ELF-1 (cell line): ENCODE data around the gene RNF26.

Experiments used
- DNase-seq: peaks from one replicate; pipeline ENCODE4 v3.0.0-alpha.2; 2016; ENCODE audit warnings: low read depth, low spot score

Gene RNF26

DNA sequence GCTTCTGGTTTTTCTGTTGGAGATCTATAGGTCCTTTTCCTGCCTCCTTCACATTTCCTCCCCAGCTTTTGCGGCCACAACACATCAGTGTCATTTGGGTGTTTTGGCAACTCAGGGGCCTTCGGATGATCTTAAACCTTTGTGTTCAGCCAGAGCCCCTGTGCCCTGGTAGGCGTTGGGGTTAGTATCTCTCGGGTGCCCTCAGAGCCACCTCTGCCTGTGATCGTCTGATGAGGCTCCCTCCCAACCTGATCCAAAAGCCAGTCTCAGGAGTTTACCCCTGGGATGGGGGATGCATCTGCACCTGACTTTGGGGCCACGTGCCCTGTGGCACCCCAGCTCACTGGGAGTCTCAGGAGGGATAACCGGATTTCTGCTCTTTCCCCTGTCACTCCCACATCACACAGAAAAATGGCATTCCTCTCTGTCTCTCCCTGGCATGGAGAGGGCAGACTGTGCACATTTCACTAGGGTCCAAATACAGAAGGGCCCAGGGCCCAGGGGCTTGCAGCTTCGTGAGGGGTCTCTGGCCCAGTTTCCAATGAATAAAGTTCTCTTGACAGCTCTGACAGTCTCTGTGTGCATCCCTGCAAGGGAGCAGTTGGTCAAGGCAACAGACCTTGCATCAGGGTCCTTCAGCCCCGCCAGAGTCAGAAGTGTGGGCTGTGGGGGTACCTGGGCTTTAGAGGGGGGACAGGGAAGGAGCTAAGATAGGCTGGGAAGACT is 2.6 kb downstream of the RNF26 start:
- no peak for DNase-seq

DNA sequence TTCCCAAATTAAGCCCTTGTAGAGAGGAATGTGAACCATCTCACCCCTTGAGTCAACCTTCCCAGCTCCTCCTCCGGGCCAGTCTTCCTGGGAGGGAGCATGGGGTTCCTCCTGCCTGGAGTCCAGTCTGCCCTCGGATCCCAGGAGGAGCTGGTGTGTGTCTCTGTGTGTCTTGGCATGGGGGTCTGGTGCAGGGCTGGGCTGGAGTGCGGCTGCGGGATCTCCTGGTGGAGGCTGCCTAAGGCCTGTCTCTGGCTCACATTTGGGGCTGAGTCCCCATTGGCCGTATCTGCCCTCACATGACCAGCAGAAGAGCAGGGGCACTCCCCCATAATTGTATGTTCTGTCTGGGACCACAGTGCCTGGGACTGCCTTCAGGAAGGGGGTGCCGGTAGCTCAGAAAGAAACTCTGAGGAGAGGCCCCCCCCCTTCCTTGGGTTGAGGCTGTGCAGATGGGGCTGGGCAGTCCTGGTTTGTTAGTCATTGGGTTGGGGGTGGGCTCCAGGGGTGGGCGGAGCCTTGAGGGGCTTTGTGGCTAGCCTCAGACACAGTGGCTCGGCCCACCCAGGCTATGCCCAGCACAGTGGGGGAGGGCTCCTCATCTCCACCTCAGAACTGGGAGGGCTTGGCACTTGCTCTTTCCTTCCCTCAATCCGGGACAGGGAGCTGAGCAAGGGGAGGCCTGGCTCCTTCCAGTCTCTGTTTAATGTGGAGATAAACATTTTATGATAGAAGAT is 3.4 kb downstream of the RNF26 start:
- peak; percentile 86 for DNase-seq

DNA sequence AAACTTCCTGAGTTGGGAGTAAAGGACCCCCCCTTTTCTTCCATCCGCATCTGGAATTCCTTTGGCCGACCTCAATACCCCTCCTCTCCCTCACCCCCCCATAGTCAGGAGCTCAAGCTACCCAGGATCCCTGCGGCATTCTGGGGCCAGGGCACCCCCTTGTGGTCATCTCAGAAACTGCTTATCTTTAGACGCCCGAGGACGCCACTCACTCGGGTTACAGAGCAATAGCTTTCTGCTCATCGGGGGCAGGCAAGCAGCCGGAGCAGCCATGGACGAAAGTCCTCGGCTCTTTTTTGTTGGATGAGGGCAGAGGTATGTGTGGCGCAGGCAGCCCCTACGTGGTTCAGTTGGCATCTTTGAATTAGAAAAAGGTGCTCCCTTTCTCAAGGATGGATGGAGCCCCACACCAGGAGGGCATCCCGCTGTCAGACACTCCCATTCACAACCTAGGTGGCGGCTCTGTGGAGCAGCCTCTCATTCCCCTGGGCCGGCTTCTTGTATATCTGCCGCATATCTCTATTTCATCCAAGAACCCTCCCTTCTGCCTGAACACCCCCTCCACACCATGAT is 4.1 kb downstream of the RNF26 start:
- peak; percentile 93 for DNase-seq

- no peak for DNase-seq
Observed at GRCh38 chr11:119338965-119339588, 4.8 kb downstream of the RNF26 start.

DNA sequence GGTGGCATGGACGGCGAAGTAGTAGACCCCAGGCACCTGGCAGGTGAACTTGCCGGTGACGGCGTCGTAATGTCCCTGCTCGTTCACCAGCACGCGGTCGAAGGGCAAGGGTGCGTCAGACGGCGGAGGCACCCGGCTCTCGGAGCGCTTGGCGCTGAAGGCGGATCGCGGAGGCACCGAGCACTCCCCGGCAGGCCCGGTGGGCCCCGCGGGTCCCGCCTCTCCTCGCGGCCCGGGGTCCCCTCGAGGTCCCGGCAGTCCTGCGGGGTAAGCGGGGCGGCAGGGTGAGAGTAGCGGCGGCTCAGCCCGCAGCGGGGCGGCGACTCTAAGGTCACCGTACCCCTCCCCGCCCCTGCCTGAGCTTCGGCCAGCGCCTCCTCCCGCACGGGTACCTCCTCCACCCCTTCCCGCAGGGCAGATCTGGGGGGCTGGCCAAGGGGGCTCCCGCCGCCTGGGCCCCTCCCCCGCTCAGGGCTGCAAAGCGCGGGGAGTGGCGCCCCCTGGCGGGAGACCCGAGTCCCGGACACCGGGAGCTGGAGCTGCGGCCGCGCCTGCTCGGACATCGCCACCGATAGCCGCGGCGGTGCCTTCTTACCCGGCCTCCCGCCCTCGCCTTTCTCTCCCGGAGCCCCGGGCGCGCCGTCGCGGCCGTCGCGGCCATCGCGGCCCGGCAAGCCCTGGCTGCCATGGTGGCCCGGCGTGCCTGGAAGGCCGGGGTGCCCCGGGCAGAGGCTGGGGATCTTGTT is 5.4 kb downstream of the RNF26 start:
- peak; percentile 75 for DNase-seq

DNA sequence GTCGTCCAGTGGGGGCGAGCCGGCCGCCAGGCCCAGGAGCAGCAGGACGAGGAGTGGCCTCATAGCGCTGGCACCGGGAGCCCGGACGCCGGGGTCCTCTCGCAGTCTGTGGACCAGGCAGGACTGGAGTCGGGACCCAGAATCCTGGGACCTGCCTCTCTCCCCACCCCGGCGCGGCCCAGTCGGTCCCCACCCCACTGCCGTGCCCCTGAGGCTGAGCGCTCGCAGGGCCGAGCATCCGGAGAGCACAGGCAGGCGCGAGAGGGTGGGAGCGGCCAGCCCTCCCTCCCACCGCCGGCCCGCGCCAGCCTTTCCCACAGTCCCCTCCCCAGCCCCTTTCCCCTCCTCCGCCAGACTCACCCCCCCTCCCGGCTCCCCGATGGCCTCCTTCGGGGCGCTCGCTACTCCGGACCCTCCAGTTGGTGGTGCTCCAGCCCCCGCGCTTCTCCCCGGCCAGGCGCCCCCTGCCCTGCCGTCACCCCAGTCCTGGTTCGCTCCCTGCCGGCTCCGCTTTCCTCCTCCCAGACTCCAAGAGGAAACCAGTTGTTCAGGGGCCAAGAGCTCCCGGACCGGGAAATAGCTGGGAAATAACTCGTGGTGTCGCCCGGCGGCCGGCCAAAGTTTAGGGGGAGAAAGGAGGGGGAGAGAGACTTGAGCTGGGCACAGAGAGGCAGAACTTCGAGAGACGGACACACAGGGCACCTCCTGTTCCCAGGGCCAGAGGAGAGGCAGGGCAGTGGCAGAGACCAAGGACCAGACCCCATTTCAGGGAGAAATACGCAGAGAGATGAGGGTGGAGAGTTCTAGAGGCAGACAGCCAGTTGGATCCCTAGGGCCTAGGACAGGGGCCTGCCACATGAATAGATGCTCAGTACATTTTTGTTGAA is 6.3 kb downstream of the RNF26 start, which contains the start of gene C1QTNF5:
Gene C1QTNF5, minus strand, starts transcription at position 549 of the 887 bp plus-strand sequence. Its CDS starts 486 bp downstream, at position 63.
- no peak for DNase-seq

DNA sequence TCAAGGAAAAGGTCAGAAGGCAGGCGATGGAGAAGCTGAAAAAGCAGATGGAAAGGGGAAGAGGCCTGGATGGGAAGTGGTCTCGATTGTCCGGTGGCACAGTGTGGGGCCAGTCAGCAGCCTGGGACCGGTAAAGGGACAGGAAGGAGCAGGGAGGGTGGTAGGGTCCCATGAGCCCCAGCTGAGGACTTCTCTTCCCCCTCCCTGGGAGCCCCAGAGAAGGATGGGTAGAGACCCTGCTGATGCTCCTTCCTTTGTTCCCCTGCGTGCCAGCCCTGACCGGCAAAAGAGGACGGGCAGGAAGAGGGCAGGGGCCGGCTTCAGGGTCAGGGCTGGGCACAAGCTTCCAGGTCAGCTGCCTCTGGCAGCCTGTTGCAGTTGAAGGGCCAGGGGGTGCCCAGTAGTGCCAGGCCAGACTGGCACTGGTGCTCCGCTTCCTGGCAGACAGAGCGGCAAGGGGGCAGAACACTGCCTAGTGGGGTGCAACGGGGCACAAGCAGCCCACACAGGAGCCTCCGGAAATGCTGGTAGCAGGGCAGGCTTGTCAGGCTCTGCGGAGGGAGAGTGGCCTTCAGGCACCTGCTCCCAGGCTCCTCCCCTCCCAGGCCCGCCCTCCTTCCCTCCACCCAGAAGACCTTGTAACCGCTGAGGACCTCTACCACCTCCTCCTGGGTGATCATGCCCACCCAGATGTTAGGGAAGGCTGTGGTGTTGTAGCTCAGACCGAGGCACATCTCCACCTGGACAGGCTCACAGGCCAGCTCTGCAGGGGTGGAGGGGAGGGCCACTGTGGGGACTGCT is 7.1 kb downstream of the RNF26 start:
- DNase-seq, result no peak

DNA sequence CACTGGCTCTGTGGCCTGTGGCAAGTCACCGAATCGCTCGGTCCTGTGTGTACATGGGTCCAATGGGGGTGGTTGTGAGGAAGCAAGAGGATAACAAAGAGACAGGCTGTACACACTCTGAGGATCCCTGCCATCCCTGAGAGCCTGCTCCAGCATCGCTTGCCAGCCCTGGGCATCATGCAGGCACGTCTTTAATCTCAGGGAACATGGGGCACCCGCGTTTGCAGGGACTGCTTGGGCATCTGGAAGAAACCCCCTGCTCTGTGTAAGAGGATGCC is 7.6 kb downstream of the RNF26 start:
- DNase-seq, result no peak

DNA sequence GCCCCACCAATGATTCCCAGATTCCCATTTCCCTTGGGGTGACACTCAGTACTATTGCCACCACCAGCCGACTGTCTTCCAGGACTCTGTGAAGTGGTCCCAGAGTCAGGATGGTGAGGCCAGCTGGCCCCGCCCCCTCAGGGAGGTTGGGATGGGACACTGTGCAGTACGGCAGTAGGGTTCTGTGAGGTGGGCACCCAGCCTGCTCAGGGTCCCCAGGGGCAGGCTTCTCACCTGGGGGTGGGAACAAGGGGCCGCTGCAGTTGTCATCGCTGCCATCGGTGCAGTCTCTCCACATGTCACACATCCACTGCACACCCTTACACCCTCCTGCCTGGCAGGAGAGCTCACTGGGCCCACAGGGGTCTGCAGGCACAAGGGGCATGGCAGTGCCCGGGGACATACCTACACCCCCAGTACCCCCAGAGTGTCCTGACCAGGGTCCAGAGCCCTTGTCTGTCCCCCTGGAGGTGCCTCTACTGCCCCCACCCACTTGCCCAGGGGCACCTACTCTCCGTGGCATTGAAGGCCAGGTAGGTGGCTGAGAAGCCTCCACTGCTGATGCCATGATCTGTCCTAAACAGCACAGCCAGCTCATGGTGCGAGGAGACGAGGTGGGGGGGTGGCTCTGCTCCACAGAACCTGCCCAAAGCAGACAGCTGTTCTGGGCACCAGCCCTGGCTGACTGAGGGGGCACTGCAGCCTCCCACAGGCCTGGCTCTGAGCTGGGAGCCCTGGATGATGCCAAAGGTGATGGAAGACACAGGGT is 8.2 kb downstream of the RNF26 start:
- no peak for DNase-seq

DNA sequence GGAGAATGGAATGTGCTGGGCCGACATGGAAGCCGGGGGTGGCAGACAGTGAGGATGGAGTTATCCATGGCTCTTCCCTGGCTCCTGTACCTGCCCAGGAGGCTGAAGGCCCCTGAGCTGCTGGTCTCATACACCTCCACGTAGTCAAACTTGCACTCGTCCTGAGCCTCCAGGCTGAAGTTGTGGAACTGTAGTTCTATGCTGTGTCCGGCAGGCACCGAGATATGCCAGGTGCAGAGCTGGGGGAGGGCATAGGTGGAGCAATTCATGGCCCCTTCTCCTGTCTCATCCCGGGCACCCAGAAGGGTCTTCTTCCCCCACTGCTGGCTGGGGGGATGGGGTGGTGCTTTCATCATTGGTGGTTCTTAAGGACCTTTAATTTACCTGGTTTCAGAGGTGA is 9.4 kb downstream of the RNF26 start:
- no peak for DNase-seq

GRCh38 chr11:119344291-119345010 is 10.1 kb downstream of the RNF26 start:
- DNase-seq, result no peak

DNA sequence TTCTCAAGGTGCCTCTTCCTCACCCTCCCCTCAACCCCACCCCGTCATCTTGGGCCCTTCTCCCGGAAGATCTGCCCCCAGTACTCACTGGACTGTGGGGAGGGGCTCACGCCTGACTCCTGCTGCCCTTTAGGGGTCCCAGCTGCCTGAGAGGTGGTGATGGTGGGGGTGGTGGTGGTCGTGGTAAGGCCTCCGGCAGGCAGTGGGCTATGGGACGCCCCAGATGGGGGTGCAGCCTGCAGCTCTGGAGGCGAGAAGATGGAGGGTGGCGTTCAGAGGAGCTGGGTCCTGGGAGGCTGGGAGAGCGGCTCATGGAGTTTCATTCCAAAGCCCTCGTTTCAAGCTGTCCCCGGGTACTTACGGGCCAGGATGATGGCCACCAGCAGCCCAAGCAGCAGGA is 11.4 kb downstream of the RNF26 start:
- DNase-seq, result no peak

GRCh38 chr11:119346605-119347004 is 12.3 kb downstream of the RNF26 start, which contains the start of gene MFRP:
Gene MFRP (minus strand): TSS chr11:119346705. CDS start chr11:119346513, 192 bp downstream.
- DNase-seq, result no peak

- DNase-seq, result no peak
Observed at GRCh38 chr11:119347242-119347641, 12.9 kb downstream of the RNF26 start.

- DNase-seq, result no peak
Observed at GRCh38 chr11:119347940-119348605, 13.7 kb downstream of the RNF26 start.

DNA sequence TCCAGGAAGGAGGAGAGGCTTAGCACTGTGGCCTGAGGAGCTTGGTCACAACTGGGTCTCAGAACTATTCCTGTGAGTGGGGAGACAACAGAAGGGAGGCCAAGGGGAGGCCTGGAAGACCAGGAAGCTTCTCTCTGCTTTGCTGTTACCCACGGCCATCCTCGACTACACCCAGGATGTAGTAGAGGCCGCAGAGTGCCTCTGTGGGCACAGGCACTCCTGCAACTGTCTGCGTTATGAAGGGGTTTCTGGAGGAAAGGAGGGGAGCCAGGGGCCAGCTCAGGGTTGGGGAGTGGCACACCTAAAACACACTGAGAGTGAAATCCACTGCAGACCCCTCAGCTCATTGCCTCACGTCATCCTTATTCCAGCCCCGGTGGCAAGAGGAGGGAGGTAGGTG is 16.0 kb downstream of the RNF26 start:
- DNase-seq, result no peak

GRCh38 chr11:119351232-119351631 is 16.9 kb downstream of the RNF26 start:
- no peak for DNase-seq

DNA sequence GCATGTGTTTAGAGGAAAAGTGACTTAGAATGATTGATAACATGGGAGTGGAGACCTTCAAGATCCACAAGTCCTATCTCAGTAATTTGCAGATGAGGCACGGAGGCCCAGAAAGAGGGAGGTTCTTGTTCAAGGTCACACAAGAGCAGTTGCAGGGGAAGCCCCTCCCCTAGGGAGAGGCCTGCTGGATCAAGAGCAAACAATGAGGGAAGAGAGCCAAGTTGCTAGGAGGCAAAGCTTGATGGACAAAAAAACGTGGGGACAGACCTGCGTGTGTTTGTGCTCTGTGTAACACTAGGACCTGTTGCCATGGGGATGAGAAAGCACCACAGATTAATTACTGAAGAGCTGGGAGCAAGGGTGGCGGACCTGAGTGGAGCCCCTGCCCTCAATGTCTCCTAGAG is 18.5 kb downstream of the RNF26 start:
- no peak for DNase-seq
